Measurements from ENCODE around the gene STEAP4.

DNA sequence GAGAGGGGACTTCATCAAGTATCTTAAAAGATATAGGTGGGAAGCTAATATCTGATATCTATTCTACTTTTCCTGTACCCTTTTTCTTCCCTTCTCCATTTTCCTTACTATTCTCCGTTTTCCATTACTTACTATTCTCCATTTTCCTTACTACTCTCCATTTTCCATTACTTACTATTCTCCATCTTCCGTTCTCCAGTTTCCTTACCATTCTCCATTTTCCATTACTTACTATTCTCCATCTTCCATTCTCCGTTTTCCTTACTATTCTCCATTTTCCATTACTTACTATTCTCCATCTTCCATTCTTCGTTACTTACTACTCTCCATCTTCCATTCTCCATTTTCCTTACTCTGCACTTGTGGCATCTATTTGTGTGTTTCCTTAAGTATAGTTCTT is 39.3 kb downstream of the STEAP4 start:
- TF ChIP-seq, protein P1, sequence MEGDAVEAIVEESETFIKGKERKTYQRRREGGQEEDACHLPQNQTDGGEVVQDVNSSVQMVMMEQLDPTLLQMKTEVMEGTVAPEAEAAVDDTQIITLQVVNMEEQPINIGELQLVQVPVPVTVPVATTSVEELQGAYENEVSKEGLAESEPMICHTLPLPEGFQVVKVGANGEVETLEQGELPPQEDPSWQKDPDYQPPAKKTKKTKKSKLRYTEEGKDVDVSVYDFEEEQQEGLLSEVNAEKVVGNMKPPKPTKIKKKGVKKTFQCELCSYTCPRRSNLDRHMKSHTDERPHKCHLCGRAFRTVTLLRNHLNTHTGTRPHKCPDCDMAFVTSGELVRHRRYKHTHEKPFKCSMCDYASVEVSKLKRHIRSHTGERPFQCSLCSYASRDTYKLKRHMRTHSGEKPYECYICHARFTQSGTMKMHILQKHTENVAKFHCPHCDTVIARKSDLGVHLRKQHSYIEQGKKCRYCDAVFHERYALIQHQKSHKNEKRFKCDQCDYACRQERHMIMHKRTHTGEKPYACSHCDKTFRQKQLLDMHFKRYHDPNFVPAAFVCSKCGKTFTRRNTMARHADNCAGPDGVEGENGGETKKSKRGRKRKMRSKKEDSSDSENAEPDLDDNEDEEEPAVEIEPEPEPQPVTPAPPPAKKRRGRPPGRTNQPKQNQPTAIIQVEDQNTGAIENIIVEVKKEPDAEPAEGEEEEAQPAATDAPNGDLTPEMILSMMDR (IDR thresholded peaks at IDR 0.05) = no peak
- TF ChIP-seq POLR2A (IDR thresholded peaks at IDR 0.05) = no peak
